GM18517 (cell line): ENCODE data around the gene TOR1AIP1.
A peak's percentile ranks its signal among the peaks of the same experiment; 100 is the strongest.

Experiments
- ATAC-seq: cut with Tn5 transposase; IDR thresholded peaks from one replicate; pipeline ENCODE4 v1.9.1; 2021; ENCODE audit warnings: mild to moderate bottlenecking, moderate library complexity; ENCODE audit not compliant: unreplicated experiment

Gene TOR1AIP1

DNA sequence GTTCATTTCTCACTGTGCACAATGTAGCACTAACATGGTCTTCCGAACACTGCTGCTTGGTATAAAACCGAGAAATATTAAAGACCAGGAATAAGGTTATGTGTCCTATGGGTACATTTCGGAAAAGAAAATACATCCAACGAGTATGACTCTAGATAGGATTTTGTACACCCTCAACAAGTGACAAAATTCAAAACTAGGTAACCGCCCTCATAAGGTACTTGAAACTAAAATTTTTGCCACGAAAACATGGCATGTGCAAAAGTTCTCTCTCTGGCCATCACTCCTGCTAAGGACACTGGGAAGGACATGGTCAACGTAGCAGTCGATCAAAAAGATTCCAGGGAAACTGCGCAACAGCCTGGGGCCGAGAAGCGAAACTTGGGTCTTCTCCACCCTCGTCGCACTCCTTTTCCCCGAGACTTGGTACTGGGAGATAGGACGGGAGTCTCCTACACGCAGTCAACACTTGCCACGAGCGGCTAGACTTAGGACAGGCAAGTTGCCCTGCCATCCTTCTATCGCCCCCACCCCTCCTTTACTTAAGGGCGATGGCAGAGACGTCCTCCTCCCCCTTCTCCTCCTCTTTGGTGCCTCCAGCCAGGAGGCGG lies 338 bp upstream of the TOR1AIP1 start:
- peak; percentile 0 for ATAC-seq

DNA sequence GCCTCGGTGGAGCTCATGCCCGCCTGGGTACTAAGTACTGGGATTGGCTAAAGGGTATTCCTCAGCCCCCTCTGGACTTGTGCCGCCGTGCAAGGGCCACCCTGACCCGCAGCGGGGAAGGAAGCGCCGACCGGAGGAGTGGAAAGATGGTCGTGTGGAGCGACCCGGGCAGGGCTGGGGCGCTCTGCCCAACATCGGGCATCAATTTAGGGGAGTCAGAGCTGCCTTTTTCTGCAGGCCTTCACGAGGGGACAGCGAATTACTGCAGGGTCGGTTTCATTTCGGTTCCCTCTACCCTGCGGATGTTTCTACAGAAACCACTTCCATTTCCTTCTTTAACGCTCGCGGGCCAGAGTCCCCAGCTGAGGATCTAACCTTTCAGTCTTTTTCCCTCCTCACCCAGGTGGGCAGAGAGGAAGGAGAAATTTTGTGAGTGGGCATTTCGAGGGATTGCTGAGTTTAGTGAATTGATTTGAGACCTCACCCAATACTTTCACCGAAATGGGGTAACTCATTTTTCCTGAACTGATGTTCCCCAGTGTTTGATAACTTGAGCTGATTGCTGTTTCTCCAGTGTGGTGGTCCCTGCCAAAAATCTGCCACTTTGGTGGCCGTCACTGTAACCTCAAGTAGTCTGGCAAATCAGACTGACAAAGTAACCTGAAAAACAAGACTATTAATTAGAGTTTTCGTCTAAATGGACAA lies 1.1 kb downstream of the TOR1AIP1 start:
- no peak for ATAC-seq

DNA sequence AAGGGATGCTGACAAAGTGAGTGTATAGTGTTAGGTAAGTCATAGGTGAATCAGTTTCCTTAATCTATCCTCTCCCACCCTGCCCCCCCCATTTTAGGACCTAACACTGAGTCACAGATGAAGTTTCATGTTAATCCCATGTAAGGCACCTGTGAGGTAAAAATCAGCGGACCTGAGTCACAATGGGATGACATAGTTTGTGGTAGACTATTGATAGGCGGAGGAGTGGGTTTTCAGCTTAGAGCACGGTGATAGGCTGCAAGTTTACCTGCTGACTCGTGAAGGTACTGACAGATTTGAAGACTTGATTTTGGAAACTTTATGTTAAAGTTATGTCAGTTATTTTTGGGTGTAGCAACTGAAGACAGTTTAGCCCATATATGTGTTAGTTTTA lies 1.7 kb downstream of the TOR1AIP1 start:
- ATAC-seq = peak; percentile 18

DNA sequence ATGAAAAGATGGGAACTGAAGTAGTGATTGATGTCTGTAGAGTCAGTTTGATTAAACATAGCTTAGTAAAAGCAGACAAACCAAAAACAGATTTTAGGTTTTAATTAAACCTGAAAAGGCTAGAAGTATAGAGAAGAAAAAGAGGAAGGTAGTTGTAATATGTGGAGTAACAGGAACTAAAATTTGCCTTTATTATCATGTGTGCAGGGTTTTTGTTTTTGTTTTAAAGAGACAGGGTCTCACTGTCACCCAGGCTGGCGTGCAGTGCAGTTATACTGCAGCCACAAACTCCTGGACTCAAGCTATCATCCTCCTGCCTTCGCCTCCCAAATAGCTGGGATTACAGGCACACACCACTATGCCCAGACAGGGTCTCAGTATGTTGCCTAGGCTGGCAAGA lies 6.0 kb downstream of the TOR1AIP1 start:
- ATAC-seq = no peak

DNA sequence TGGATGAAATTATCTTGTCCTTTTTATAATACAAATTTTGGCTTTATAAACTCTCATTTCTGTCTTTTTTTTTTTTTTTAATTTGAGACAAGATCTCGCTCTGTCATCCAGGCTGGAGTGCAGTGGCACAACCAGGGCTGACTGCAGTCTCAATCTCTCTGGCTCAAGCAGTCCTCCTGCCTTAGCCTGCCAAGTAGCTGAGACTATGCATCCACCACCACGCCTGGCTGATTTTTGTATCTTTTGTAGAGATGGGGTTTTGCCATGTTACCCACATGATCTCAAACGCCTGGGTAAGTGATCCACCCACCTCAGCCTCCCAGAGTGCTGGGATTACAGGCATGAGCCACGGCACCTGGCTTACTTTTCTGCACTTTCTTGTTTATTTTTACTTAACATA lies 7.5 kb downstream of the TOR1AIP1 start:
- ATAC-seq = no peak

DNA sequence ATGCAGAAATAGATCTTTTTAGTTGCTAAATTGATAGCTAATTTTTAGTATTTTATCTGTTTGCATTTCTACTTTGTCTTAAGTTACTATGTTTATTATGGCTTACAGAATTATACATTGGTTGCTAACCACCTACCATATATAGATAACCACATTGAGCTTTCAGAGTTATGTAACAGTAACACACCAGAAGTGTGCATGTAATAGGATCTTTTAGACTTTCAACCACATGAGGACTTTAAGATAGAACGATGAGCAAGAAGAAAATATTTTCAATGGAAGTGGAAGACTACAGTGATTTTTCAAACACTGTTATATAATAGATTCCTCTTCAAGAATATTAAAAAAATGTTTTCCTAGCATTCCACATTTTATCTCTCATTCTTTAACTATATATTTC lies 28.8 kb downstream of the TOR1AIP1 start:
- no peak for ATAC-seq

DNA sequence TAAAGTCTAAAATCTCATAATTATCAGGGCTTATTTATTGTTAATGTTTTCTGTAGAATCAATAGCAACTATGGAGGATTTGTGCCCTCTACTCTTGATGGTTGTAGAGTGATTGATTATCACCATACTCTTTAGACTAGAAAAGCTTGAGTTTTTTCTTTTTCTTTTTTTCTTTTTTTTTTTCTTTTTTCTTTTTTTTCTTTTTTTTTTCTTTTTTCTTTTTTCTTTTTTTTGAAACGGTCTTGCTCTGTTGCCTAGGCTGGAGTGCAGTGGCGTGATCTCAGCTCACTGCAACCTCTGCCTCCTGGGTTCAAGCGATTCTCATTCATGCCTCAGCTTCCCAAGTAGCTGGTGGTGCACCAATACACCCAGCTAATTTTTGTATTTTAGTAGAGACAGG lies 29.7 kb downstream of the TOR1AIP1 start:
- ATAC-seq = no peak

DNA sequence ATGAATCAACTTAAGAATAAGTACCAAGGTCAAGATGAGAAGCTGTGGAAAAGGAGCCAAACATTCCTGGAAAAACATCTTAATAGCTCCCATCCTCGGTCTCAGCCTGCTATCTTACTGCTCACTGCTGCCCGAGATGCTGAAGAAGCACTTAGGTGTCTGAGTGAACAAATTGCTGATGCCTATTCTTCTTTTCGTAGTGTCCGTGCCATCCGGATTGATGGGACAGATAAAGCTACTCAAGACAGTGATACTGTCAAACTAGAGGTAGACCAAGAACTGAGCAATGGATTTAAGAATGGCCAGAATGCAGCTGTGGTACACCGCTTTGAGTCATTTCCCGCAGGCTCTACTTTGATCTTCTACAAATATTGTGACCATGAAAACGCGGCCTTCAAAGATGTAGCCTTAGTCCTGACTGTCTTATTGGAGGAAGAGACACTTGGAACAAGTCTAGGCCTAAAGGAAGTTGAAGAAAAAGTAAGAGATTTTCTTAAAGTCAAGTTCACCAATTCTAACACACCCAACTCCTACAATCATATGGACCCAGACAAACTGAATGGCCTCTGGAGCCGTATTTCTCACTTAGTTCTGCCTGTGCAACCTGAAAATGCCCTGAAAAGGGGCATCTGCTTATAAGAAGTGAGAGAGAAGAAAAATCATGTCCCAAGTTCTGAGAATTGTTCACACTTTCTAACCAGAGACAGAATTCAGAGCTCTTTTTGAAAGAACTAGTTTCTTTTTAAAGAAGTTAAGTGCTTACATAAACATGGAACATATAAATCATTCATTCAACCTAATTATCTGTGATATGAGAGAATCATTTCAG lies 35.7 kb downstream of the TOR1AIP1 start:
- no peak for ATAC-seq

DNA sequence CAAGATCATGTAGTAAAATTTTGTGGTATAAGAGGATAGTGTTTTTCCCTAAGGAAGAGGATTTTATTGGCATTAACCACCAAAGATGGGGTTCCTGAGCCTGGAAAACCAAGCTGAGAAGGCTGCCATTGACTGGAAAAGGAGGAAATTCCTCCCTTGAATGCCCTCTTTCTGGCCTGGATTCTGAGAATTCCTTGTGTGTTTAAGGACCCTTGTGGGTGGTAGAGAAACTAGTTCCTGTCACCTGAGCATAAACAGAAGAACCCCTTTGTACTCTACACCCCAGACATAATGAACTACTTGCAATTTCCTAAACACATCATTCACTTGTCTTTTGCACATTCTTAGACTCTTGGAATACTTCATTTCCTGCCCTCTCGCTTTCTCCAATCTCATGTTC lies 39.4 kb downstream of the TOR1AIP1 start:
- no peak for ATAC-seq

DNA sequence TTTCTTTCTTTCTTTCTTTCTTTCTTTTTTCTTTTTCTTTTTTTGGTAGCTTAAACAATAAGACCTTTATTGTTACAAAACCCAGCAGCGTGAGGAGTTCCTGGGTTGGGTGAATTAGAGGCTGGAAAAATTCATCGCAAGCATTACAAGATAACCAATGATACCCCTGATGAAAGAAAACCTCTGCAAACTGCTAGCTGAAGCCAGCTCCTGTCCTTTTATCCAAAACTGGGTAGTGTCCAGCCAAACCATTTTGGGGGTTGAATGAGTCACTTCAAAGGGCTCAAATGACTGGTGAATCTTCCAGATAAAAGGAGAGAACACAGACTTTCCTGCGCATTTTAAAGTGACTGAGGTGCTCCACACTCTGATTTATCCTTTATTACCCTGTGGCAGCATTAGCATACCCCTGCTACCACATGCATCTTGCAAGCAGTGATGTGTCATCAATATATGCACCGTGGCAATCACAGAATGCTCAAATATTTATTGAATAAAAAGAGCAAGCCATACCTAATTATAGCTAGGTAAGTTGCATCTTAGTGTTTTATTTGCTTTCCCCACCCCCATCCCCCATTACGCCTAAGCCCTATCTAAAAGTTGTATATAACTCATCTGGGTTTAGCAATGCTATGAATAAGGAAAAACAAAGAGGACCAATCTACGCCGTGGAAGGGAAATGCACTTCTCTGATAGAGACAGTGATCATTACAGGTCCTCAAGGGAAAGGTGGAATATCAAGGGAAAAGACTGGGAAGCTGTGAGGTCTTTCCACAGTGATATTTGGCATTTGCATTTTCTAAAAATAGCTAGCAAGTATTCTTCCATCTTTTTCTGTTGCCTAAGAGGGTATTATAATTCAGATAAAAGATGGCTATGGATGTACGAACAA lies 40.1 kb downstream of the TOR1AIP1 start:
- no peak for ATAC-seq

DNA sequence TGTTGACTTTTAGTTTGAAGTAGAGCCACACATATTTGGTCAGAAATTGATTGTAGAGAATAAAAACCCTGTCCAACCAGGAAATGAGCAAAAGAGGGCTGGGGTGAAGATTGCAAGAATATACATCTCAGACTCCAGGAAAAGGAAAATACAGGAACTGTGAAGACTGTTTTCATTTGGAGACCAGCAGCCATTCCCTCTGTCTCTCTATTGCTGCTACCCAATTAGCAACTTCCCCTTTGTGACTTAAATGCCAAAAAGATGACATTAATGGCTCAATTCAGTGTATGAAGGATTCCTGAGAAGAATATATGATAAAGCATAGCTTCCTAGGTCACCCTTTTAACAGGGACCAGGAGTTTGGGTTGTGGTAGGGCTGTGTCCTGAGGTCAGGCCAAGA lies 40.9 kb downstream of the TOR1AIP1 start:
- ATAC-seq = no peak

DNA sequence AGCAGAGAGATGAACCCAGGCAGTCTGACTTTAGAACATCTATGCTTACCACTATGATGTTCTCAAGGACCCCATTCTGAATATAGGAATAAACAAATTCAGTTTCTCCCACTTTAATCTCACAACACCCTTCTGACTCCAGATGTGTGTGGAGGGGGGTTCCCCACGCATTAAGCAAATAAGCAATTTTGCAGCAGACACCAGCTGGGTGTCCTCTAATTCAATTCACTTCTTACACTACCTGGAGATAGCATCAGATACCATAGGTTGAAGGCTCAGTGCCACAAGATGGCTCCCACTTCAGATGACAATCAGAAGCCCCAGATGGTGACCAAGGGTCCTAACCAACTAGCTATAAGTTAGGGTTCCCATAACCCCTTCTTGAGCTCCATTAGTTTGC lies 42.2 kb downstream of the TOR1AIP1 start:
- ATAC-seq = peak; percentile 51

DNA sequence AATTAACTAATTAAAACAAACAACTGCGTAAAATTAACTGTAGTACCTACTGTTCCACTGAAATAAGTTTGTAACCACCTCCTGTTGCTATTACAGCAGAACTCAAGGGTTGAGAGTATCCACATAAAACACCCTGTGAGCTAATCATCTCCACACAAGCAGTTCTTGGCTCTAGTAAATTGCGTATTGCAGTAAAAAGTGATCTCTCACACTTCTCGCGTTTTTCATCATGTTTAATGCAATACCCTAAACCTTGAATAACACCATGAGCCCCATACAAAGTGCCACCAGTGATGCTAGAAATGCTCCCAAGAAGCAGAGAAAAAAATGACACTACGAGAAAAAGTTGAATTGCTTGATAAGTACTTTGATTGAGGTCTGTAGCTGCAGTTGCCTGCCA lies 43.2 kb downstream of the TOR1AIP1 start:
- ATAC-seq = no peak

DNA sequence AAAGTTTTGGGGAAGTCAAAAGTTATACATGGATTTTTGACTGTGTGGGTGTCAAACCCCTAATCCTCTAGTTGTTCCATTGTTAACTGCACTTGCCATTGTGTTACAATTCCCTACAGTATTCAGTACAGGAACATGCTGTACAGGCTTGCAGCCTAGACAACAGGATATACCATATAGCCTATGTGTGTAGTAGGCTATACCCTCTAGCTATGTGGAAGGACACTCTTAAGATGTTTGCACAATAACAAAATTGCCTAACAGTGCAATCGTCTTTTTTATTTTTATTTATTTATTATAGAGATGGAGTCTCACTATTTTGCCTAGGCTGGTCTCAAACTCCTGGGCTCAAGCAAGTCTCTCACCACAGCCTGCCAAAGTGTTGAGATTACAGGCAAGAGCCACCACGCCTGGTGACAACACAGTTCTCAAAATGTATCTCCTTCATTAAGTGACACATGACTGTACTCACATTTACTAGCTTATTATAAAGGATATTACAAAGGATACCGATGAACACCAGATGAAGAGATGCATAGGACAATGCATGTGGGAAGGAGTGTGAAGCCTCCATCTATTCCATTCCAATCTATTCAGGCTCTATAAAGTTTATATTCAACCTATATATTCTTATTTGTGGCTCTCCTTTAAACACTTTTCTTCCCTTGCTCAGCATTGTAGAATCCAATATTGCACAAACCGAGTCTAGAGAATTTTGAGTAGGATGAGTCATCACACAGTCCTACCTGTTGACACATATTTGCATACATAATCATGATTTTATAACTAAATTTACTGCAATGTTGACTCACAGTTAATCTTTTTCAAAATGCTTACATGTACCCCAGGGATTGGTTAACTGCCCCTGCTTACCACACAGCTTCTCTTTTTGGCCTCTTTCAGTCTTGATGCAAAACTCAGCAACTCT lies 44.1 kb downstream of the TOR1AIP1 start:
- no peak for ATAC-seq

DNA sequence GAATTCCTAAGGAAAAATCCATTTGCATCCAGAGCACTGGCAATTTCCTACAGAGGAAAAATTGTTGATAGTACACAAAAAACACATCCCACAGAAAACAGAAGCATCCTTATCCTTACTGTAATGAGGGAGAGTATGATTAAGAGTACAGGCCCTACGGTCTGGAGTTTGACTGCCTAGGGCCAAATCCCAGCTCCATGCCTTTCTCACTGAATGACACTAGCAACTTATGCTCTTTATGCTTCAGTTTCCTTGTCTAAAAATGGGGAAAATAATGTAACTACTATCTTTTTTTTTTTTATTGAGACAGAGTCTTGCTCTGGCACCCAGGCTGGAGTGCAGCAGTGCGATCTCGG lies 44.7 kb downstream of the TOR1AIP1 start:
- ATAC-seq = no peak

DNA sequence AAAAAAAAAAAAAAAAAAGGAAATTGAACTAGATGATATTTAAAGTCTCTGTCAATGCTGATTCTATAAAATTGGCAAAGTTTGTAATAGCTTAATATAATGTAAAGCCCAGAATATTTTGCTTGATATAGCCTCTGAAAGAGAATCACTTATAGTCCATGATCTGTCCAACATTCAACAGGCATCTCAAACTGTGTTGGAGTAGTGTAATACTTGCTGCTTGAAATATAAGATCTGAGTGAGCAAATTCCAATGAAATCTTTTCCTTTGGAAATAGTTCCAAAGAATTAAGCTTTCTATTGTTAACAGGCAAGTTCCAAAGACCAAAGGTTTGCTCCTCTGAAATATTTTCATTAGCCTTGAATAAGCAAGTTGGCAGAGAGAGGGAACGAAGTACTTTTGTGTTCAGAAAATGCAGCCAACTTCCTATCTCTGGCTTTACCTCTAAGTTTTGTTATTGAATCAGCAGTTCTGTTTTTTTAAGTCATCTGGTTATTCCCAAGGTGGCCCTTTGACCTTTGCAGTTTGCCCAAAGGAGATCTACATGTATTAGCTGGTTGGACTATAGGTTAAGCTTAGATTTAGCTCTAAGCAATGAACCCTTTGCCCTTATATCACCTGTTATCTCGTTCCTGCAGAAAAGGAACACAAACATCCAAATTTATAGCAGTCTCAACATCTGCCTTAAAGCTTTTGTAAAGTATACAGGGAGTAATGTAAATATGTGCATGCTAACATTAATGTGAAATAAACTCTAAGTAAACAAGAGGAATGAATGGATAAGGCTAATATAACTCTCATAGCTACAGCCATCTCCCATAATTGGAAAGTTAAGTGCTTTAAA lies 48.1 kb downstream of the TOR1AIP1 start:
- no peak for ATAC-seq

DNA sequence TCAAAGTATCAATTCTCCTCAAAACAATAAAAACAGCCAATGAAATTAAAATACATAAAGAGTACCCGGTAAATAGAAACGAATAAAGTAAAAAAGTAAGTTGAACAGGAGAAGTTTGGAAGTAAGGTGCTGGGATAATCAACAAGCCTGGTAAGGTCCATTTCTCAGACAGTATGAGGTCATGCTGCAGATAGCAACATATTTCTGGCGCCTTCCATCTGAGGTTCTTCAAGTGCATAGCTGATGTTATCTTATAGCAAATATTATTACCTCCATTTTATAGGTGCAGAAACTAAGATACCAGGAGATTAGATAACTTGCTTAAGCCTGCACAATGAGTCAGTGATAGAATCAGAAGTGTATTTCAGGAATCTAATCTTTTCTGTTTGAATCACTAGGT lies 48.8 kb downstream of the TOR1AIP1 start:
- ATAC-seq = no peak

DNA sequence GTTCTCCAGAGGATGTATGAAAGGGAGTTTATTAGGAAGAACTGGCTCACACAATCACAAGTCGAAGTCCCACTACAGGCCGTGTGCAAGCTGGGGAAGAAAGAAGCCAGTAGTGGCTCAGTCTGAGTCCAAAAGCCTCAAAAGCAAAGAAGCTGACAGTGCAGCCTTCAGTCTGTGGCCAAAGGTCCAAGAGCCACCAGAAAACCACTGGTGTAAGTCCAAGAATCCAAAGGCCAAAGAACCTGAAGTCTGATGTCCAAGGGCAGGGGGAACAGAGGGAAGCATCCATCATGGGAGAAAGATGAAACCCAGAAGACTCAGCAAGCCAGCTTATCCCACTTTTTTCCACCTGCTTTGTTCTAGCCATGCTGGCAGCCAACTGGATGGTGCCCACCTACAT lies 51.1 kb downstream of the TOR1AIP1 start:
- no peak for ATAC-seq

DNA sequence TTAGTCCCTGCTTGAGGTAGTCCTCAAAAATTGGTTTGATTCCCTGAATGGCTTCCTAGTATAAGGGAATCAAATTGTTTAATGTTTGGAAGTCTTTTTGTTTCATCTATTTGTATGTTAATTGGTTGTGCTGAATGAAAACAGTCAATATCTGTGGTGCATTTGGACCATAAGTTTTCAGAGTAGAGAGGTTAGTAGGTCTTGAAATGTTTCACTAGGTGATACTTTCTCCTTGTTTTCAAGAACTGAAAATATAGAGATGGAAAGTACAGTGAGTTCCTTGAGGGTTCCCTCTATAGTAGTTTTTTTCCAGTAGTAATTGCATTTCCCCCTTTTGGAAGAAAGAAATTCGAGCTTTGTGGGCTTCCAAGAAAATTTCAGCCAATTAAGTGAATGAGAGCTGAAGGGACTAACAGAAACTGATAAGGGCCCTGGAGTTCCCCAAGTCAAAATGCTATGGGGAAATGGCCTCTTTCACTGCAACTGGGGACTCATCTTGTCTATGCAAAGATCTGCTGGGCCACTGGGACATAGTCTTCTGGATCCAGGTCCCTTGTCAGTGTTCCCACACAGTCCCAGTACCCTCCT lies 53.9 kb downstream of the TOR1AIP1 start:
- ATAC-seq = no peak
